ENCODE data around the gene GAD2.

The GAD2 gene

DNA sequence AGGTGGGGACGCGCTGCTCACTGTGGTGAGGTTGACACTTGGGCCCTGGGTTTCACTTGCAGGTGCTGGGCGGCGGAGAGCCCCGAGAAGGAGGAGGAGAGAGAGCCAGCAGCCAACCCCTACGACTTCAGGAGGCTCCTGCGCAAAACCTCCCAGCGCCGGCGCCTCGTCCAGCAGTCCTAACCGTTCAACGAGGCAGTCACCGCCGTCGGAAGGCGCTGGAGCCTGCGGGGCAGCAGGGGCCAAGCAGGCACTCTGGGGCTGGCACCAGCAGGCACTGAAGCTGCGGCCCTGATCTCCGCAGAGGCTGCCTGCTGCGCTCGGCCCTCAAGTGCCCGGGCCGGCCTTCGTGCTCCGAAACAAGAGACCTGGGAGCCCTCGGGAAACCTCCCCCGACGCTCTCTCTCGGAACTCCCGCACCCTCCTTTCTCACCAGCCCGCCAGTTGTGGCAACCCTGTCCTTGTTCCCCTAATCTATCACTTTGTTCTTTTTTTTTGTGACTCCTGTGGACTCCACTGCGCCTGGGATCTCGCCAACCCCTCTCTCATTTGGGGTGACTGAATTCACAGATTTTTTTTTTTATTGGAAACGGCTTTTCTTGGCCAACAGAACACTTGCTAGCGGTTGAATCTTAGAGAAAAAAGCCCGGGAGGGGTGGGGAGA is 4.7 kb upstream of the GAD2 start:
- DNase-seq (no peak), ATAC-seq (ENCODE audit: insufficient read depth, low read depth) (no peak)
- H3K27ac ChIP-seq (ENCODE audit: low read length) = no peak overlapping the region
- H3K9ac ChIP-seq (ENCODE audit: low read depth, low read length) = no peak overlapping the region
- TF ChIP-seq, protein P1, sequence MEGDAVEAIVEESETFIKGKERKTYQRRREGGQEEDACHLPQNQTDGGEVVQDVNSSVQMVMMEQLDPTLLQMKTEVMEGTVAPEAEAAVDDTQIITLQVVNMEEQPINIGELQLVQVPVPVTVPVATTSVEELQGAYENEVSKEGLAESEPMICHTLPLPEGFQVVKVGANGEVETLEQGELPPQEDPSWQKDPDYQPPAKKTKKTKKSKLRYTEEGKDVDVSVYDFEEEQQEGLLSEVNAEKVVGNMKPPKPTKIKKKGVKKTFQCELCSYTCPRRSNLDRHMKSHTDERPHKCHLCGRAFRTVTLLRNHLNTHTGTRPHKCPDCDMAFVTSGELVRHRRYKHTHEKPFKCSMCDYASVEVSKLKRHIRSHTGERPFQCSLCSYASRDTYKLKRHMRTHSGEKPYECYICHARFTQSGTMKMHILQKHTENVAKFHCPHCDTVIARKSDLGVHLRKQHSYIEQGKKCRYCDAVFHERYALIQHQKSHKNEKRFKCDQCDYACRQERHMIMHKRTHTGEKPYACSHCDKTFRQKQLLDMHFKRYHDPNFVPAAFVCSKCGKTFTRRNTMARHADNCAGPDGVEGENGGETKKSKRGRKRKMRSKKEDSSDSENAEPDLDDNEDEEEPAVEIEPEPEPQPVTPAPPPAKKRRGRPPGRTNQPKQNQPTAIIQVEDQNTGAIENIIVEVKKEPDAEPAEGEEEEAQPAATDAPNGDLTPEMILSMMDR (IDR thresholded peaks at IDR 0.05; ENCODE audit: borderline replicate concordance, extremely low read depth, low read length, poor library complexity, severe bottlenecking) = no peak
- TF ChIP-seq EZH2 (IDR thresholded peaks at IDR 0.05; ENCODE audit: borderline replicate concordance, low read depth, low read length, severe bottlenecking) = no peak
- H3K79me2 ChIP-seq (ENCODE audit: insufficient read depth, low read length) = no peaks in the 10 kb centered on the region
- H3K27me3 ChIP-seq (ENCODE audit: insufficient read depth, low read length, poor library complexity) = peaks cover 35% of the 10 kb centered on the region
- H3K4me2 ChIP-seq (ENCODE audit: insufficient read depth, low read length) = no peak overlapping the region
- H3K36me3 ChIP-seq (ENCODE audit: insufficient read depth, low read length) = no peaks in the 10 kb centered on the region
- peaks cover 14% of the 10 kb centered on the region; the same call in 1 of the 2 replicates for H4K20me1 ChIP-seq (ENCODE audit: insufficient read depth, low read length)
- no peak overlapping the region for H2AFZ ChIP-seq (ENCODE audit: low read depth, low read length)
- peaks cover 2% of the 10 kb centered on the region for H3K9me3 ChIP-seq (ENCODE audit: insufficient read depth, low read length, severe bottlenecking)
- no peak overlapping the region for H3K4me3 ChIP-seq (ENCODE audit: low read depth in 1 of 2, low read length in 2 of 2)
- H3K4me1 ChIP-seq (ENCODE audit: insufficient read depth, low read length) = peaks cover 32% of the 10 kb centered on the region

DNA sequence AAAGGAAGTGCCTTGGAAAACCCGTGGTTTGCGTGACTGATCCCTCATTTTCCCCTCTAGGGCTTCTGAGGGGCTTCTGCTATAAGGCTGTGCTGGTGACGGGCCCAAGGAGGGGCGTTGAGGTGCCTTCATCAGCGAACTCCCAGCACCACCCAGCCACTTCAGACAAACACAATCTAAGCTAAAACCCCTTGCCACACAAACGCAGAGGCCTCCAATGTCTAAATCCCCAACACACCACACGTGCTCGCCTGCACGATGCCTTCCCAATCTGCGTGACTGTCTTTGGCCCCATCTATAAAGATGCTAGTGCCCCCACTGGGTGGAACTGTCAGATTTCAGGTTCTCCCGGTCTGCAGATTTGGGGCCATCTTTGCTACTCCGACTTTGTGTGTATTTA is 4.1 kb upstream of the GAD2 start:
- Histone ChIP-seq H3K4me3 (ENCODE audit: low read depth in 1 of 2, low read length in 2 of 2) (no peak overlapping the region), H3K9me3 (ENCODE audit: insufficient read depth, low read length, severe bottlenecking) (peaks cover 2% of the 10 kb centered on the region), H3K4me1 (ENCODE audit: insufficient read depth, low read length) (peaks cover 32% of the 10 kb centered on the region), H3K36me3 (ENCODE audit: insufficient read depth, low read length) (no peaks in the 10 kb centered on the region), H3K79me2 (ENCODE audit: insufficient read depth, low read length) (no peaks in the 10 kb centered on the region), H4K20me1 (ENCODE audit: insufficient read depth, low read length) (peaks cover 14% of the 10 kb centered on the region; the same call in 1 of the 2 replicates), H3K27me3 (ENCODE audit: insufficient read depth, low read length, poor library complexity) (peaks cover 40% of the 10 kb centered on the region), H2AFZ (ENCODE audit: low read depth, low read length) (no peak overlapping the region), H3K27ac (ENCODE audit: low read length) (no peak overlapping the region), H3K9ac (ENCODE audit: low read depth, low read length) (no peak overlapping the region), H3K4me2 (ENCODE audit: insufficient read depth, low read length) (no peak overlapping the region)
- no peak for ATAC-seq (ENCODE audit: insufficient read depth, low read depth)
- TF ChIP-seq EZH2 (IDR thresholded peaks at IDR 0.05; ENCODE audit: borderline replicate concordance, low read depth, low read length, severe bottlenecking) = no peak
- TF ChIP-seq, protein P1 (IDR thresholded peaks at IDR 0.05; ENCODE audit: borderline replicate concordance, extremely low read depth, low read length, poor library complexity, severe bottlenecking) = no peak
- no peak for DNase-seq

GRCh38 chr10:26213157-26213800 is 3.3 kb upstream of the GAD2 start:
- peaks cover 32% of the 10 kb centered on the region for H3K4me1 ChIP-seq (ENCODE audit: insufficient read depth, low read length)

More at GRCh38 chr10:26213157-26213800, 3.3 kb upstream of the GAD2 start:
- no peak for ATAC-seq (ENCODE audit: insufficient read depth, low read depth)
- H3K4me2 ChIP-seq (ENCODE audit: insufficient read depth, low read length) = no peak overlapping the region
- TF ChIP-seq, protein P1 (IDR thresholded peaks at IDR 0.05; ENCODE audit: borderline replicate concordance, extremely low read depth, low read length, poor library complexity, severe bottlenecking) = no peak
- TF ChIP-seq EZH2 (IDR thresholded peaks at IDR 0.05; ENCODE audit: borderline replicate concordance, low read depth, low read length, severe bottlenecking) = no peak
- H2AFZ ChIP-seq (ENCODE audit: low read depth, low read length) = no peak overlapping the region
- H3K27me3 ChIP-seq (ENCODE audit: insufficient read depth, low read length, poor library complexity) = peaks cover 40% of the 10 kb centered on the region
- no peak overlapping the region for H3K9ac ChIP-seq (ENCODE audit: low read depth, low read length)
- no peaks in the 10 kb centered on the region for H3K9me3 ChIP-seq (ENCODE audit: insufficient read depth, low read length, severe bottlenecking)
- H3K79me2 ChIP-seq (ENCODE audit: insufficient read depth, low read length) = no peaks in the 10 kb centered on the region
- no peak for DNase-seq
- H4K20me1 ChIP-seq (ENCODE audit: insufficient read depth, low read length) = peaks cover 14% of the 10 kb centered on the region; the same call in 1 of the 2 replicates
- no peaks in the 10 kb centered on the region for H3K36me3 ChIP-seq (ENCODE audit: insufficient read depth, low read length)
- H3K4me3 ChIP-seq (ENCODE audit: low read depth in 1 of 2, low read length in 2 of 2) = no peak overlapping the region
- H3K27ac ChIP-seq (ENCODE audit: low read length) = no peak overlapping the region

Data from DND-41 (cell line).